HCT116 (cell line): Measurements from ENCODE around the gene MYCL.

Source experiments
- EZH2 ChIP-seq: fragments of 200-600 bp; sonication (generic); IDR thresholded peaks from 2 replicates; pipeline ENCODE4 v1.6.1; 2017; ENCODE audit warnings: antibody characterized with exemption, mixed run types
- TF ChIP-seq, protein P1 (sequence below), 3 experiments: fragments of 200-600 bp in 1 of 3; sonication (generic) in 1 of 3; IDR thresholded peaks in 2 of 3; conservative IDR thresholded peaks in 1 of 3; 2 replicates each; pipeline ENCODE4 v1.5.1; 2012 to 2017; ENCODE audit warnings: low read depth in 2 of 3, low read length in 2 of 3, antibody characterized with exemption in 1 of 3, borderline replicate concordance in 1 of 3, control low read depth in 1 of 3, mild to moderate bottlenecking in 1 of 3, mixed read lengths in 1 of 3, mixed run types in 1 of 3, moderate library complexity in 1 of 3; ENCODE audit not compliant: insufficient read depth in 1 of 3

DNA sequence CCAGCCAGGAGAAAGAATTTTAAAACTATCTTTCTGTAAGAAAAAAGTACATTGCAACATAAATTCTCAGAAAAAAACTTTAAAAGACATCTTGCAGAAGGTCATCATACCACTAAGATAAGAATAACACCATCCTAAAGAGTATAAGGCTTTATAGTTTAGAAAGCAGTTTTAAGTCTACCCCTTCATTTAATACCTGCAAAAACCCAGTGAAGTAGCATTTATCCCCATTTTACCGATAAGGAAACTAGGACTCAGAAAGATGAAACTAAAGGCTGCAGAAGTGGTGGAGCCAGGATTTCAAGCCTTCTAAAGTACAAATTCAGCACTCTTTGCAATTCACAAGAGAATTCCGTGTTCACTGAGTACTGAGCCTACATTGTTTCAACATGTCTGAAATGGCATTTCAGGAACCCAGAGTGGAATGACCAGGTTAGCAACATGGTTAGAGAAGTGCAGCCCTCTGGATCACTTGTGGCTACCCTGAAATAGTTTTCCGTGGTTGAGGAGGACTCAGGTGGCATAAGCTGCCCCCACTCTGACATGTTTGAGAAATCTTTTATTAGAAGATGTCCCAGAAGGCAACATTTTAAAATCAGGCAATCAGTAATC, 6.7 kb downstream of the MYCL start:
- TF ChIP-seq EZH2: no peak
- TF ChIP-seq, protein P1, sequence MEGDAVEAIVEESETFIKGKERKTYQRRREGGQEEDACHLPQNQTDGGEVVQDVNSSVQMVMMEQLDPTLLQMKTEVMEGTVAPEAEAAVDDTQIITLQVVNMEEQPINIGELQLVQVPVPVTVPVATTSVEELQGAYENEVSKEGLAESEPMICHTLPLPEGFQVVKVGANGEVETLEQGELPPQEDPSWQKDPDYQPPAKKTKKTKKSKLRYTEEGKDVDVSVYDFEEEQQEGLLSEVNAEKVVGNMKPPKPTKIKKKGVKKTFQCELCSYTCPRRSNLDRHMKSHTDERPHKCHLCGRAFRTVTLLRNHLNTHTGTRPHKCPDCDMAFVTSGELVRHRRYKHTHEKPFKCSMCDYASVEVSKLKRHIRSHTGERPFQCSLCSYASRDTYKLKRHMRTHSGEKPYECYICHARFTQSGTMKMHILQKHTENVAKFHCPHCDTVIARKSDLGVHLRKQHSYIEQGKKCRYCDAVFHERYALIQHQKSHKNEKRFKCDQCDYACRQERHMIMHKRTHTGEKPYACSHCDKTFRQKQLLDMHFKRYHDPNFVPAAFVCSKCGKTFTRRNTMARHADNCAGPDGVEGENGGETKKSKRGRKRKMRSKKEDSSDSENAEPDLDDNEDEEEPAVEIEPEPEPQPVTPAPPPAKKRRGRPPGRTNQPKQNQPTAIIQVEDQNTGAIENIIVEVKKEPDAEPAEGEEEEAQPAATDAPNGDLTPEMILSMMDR (IDR thresholded peaks at IDR 0.05 in 2 of 3, conservative IDR thresholded peaks at IDR 0.05 in 1 of 3; ENCODE audit: borderline replicate concordance in 1 of 3, insufficient read depth in 1 of 3, low read depth in 2 of 3, low read length in 2 of 3): no peak
